ENCODE data around the gene NOL12.

DNA sequence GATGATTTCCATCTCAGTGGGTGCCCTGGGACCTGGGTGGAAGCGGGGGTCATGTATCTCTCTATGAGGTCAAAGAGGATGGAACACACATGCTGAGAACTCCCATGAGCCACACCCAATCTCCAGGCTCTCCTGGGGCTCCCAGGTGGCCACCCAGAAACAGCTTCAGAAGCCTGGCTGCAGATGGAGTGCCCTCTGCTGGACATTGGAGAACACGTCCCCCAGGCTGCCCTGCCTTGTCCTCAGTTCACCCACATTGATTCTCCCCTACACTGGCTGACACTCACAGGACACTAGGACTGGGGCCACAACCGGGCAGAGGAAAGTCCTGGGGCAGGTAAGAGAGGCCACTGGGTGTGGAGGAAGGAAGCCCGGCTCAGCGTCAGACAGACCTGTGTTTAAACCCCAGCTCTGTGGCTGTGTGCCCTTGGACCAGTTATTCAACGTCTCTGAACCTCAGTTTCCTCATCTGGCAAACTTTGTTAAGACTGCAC is 4.5 kb upstream of the NOL12 start:
- peak; percentile 44 for TF ChIP-seq SMC3 (conservative IDR thresholded peaks at IDR 0.05; ENCODE audit: poor library complexity)
- TF ChIP-seq, protein P1, sequence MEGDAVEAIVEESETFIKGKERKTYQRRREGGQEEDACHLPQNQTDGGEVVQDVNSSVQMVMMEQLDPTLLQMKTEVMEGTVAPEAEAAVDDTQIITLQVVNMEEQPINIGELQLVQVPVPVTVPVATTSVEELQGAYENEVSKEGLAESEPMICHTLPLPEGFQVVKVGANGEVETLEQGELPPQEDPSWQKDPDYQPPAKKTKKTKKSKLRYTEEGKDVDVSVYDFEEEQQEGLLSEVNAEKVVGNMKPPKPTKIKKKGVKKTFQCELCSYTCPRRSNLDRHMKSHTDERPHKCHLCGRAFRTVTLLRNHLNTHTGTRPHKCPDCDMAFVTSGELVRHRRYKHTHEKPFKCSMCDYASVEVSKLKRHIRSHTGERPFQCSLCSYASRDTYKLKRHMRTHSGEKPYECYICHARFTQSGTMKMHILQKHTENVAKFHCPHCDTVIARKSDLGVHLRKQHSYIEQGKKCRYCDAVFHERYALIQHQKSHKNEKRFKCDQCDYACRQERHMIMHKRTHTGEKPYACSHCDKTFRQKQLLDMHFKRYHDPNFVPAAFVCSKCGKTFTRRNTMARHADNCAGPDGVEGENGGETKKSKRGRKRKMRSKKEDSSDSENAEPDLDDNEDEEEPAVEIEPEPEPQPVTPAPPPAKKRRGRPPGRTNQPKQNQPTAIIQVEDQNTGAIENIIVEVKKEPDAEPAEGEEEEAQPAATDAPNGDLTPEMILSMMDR (IDR thresholded peaks at IDR 0.05; ENCODE audit: poor library complexity, severe bottlenecking), result peak; percentile 52
- TF ChIP-seq REST (IDR thresholded peaks at IDR 0.05; ENCODE audit: borderline replicate concordance), result no peak
- TF ChIP-seq RAD21 (conservative IDR thresholded peaks at IDR 0.05), result no peak
- no peak for TF ChIP-seq POLR2AphosphoS5 (IDR thresholded peaks at IDR 0.05)
